Measurements from ENCODE around the gene MTREX.

MTREX gene

GRCh38 chr5:55338810-55339243 lies 31.0 kb downstream of the MTREX start:
- TF ChIP-seq CTCF (conservative IDR thresholded peaks at IDR 0.05; ENCODE audit: low read length), result no peak
- H3K4me3 ChIP-seq (ENCODE audit: low read length), result no peak overlapping the region
- peak; percentile 14 for DNase-seq (ENCODE audit: low read depth)

- no peak overlapping the region for H3K4me3 ChIP-seq (ENCODE audit: low read length)
- DNase-seq (ENCODE audit: low read depth), result no peak
- TF ChIP-seq CTCF (conservative IDR thresholded peaks at IDR 0.05; ENCODE audit: low read length), result no peak
These were observed 35.3 kb downstream of the MTREX start for GRCh38 chr5:55343107-55343506.

- no peak for TF ChIP-seq CTCF (conservative IDR thresholded peaks at IDR 0.05; ENCODE audit: low read length)
- no peak overlapping the region for H3K4me3 ChIP-seq (ENCODE audit: low read length)
- no peak for DNase-seq (ENCODE audit: low read depth)
These were observed 35.8 kb downstream of the MTREX start for GRCh38 chr5:55343609-55344008.

- TF ChIP-seq CTCF (conservative IDR thresholded peaks at IDR 0.05; ENCODE audit: low read length), result peak; percentile 93
- DNase-seq (ENCODE audit: low read depth), result peak; percentile 65
- no peak overlapping the region for H3K4me3 ChIP-seq (ENCODE audit: low read length)
These were observed 36.7 kb downstream of the MTREX start for GRCh38 chr5:55344392-55344992.

GRCh38 chr5:55345327-55345726 lies 37.5 kb downstream of the MTREX start:
- no peak for TF ChIP-seq CTCF (conservative IDR thresholded peaks at IDR 0.05; ENCODE audit: low read length)
- DNase-seq (ENCODE audit: low read depth), result no peak
- no peak overlapping the region for H3K4me3 ChIP-seq (ENCODE audit: low read length)

GRCh38 chr5:55347786-55348185 lies 40.0 kb downstream of the MTREX start:
- no peak for TF ChIP-seq CTCF (conservative IDR thresholded peaks at IDR 0.05; ENCODE audit: low read length)
- no peak for DNase-seq (ENCODE audit: low read depth)
- H3K4me3 ChIP-seq (ENCODE audit: low read length), result no peak overlapping the region

GRCh38 chr5:55350754-55351153 lies 43.0 kb downstream of the MTREX start:
- no peak for DNase-seq (ENCODE audit: low read depth)
- TF ChIP-seq CTCF (conservative IDR thresholded peaks at IDR 0.05; ENCODE audit: low read length), result no peak
- no peak overlapping the region for H3K4me3 ChIP-seq (ENCODE audit: low read length)

Data from AG10803 (cell line).